ENCODE measurements around the gene RAD51AP1.

The RAD51AP1 gene

GRCh38 chr12:4552191-4552590 lies 13.5 kb downstream of the RAD51AP1 start:
- DNase-seq = no peak

- DNase-seq = no peak
Measured at GRCh38 chr12:4553943-4554342, 15.3 kb downstream of the RAD51AP1 start.

- DNase-seq = no peak
Measured at GRCh38 chr12:4555804-4556203, 17.1 kb downstream of the RAD51AP1 start.

- DNase-seq = no peak
Measured at GRCh38 chr12:4556735-4557530, 18.2 kb downstream of the RAD51AP1 start.

- no peak for DNase-seq
Measured at GRCh38 chr12:4557586-4557985, 18.9 kb downstream of the RAD51AP1 start.

GRCh38 chr12:4558171-4558570 lies 19.5 kb downstream of the RAD51AP1 start:
- no peak for DNase-seq

- no peak for DNase-seq
Measured at GRCh38 chr12:4562034-4562657, 23.5 kb downstream of the RAD51AP1 start, which contains the start of gene DYRK4. DYRK4 (plus strand) TSS chr12:4562208; CDS start chr12:4562246, 38 bp downstream.

GRCh38 chr12:4563336-4563735 lies 24.6 kb downstream of the RAD51AP1 start:
- DNase-seq = no peak

GRCh38 chr12:4564818-4565217 lies 26.1 kb downstream of the RAD51AP1 start:
- no peak for DNase-seq

GRCh38 chr12:4566474-4566873 lies 27.8 kb downstream of the RAD51AP1 start:
- no peak for DNase-seq

GRCh38 chr12:4567073-4567881 lies 28.6 kb downstream of the RAD51AP1 start:
- no peak for DNase-seq

GRCh38 chr12:4569261-4569660 lies 30.6 kb downstream of the RAD51AP1 start:
- DNase-seq = no peak

GRCh38 chr12:4572680-4573079 lies 34.0 kb downstream of the RAD51AP1 start:
- no peak for DNase-seq

GRCh38 chr12:4579305-4580102 lies 40.8 kb downstream of the RAD51AP1 start:
- DNase-seq = no peak

- no peak for DNase-seq
Measured at GRCh38 chr12:4580281-4580688, 41.6 kb downstream of the RAD51AP1 start.

GRCh38 chr12:4584281-4584680 lies 45.6 kb downstream of the RAD51AP1 start:
- no peak for DNase-seq

- DNase-seq = no peak
Measured at GRCh38 chr12:4584896-4585295, 46.2 kb downstream of the RAD51AP1 start.

- no peak for DNase-seq
Measured at GRCh38 chr12:4586500-4586899, 47.8 kb downstream of the RAD51AP1 start.

- no peak for DNase-seq
Measured at GRCh38 chr12:4587108-4587507, 48.4 kb downstream of the RAD51AP1 start.

GRCh38 chr12:4588916-4589315 lies 50.2 kb downstream of the RAD51AP1 start:
- no peak for DNase-seq

- no peak for DNase-seq
Measured at GRCh38 chr12:4589941-4590340, 51.3 kb downstream of the RAD51AP1 start.

- DNase-seq = no peak
Measured at GRCh38 chr12:4591180-4591687, 52.5 kb downstream of the RAD51AP1 start.

All from stimulated activated CD4-positive, alpha-beta T cell treated with anti-CD3 and anti-CD28 coated beads, Interleukin-1b, Interleukin-23, amount 100 ng/mL, for 48 hours (primary cell).